Left renal pelvis (tissue), 4 donors: Measurements from ENCODE around the gene PDE2A. TPM values are rescaled to one million over a fixed set of nuclear protein-coding genes. Genes with fewer than 3 reads are reported as not detected.
A peak's percentile ranks its signal among the peaks of the same experiment; 100 is the strongest.

Source experiments
- DNase-seq, 4 donors: peaks; one replicate each; pipeline ENCODE4 v3.0.0-alpha.2; 2013; ENCODE audit warnings: low read depth in 4 of 4, low spot score in 3 of 4
- polyA plus RNA-seq, 4 donors: library from polyadenylated mRNA; unstranded; fragments of 120-200 nt; gene quantifications; one replicate each; pipeline ENCODE4 v1.2.1, GENCODE V29; 2013; ENCODE audit not compliant: insufficient read length in 4 of 4

Gene PDE2A
- polyA plus RNA-seq, 4 donors = 10.4 to 16.3 (median 13.4) TPM

DNA sequence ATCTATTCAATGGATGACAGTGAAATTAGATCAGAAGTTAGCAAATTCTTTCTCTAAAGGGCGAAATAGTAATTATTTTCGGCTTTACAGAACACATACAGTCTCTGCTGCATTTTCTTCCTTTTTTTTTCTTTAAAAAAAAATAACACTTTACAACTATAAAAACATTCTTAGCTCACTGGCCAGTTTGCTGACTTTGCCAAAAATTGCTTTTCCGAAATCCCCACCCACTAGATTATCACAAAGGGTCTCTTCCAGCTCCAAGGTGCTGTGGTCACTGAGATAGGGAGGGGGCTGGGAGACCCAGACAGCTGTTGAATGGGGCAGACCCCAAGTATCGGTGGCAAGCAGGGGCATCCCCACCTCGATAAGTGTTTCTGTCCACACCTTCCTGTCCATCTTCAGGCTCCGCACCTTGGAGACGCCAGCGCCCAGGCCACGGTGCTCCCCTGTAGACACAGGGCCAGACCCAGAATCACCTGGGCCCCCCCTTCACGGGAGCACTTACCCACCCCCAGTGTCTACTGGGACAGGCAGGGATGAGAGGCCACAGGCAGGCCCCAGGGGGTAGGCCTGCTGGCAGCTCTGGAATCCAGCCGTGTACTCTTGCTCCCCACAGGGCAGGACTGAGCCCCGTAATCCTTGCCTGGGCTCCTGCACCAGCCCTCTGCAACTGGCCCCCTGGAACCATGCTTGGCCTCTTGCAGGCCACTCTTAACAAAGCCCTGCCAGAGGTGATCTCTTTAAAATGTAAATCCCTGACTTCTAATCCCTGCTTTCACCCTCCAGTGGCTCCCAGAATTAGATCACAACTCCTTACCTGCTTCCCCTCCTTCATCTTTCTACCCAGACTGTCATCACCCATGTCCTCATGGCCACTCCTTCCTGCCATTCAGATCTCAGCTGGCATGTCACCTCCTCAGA is 31.5 kb upstream of the PDE2A start:
- DNase-seq = no peak

DNA sequence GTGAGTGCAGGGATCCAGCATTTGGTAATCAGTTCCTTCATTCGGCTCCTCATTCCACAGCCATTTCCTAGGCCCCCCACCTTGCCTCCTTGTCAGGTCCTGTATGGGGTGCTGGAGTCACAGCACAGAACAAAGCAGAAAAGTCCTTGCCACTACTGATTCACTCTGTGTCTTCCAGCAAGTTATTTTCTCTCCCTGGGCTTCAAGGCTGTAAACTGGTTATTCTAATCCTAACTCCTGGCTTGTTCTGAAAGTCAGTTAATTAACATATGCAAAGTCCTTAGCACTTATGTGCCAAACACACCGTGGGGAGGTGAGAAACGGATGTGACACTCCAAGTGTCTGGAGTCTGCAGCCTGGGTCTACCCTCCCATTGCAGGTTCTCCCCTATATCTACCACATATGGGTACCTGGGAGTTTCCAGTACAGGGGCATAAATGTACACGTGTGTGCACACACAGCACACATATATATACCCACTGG is 30.6 kb upstream of the PDE2A start:
- no peak for DNase-seq

DNA sequence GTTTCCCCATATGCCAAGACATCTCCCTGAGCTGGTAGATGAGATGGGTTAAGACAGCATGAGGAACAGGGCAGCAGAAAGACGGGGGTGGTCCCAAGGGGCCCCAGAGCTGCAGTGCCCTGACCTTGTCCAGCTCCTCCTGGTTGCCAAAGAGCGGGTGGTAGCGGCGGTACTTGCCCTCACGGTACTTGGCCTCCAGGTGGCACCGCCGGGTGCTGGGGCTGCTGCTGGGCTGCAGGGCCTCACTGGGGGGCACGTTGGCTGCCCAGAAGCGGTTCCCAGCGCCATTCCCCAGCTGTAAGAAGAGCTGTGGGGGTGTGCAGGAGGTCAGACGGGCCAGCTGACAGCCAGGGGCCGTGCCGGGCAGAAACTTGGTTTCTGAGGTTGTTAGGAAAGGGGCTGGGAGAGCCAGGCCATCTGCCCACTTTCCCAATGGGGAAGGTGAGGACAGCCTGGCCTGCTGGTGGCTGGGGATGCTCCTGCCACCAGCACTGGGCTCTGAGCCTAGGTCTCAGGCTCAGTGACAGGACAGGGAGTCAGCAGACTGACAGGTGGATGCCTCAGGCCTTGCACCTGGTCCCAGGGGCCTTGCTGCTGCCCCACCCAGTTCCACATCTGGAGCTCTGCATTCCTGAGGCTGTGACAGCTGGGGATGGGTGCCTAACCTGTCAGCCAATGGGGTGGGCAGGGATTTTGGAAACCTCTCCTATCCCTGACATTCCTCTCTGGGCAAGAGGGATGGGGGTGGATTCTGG is 30.0 kb upstream of the PDE2A start:
- DNase-seq = no peak

DNA sequence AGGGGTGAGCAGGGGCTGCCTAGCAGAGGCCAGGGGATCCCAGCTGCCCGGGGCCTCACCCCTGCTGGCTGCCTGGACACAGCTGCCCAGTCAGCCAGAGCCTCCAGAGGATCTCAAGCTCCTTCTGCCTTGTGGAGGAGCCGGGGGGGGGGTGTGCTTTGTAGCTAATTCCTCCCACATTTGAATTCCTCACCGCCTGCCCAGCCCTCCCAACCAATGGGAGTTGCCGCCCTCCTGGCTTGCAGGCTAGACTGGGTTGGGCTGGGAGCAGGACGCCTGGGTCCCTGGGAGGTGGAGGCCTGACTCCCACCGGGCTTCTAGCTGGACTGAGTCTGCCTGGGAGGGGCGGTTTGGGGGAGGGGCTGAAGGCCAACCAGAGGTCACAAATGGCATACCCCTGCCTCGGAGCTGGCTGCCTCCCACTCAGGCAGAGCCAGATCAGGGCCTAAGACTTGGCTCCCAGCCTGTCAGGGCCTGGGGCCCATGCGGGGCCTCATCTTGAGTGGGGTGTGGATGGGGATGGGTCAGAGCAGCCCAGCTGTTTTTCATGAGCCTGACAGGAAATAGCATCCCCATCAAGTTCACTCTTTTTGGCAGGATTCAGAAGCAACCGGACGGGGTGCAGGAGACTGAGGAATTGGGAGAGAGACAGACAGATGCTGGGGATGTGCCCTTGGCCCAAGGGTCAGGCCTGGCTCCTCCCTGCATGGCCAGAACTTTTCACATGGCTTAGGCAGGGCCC is 29.2 kb upstream of the PDE2A start:
- peak; percentile 65 to 75 (median 66) for DNase-seq

DNA sequence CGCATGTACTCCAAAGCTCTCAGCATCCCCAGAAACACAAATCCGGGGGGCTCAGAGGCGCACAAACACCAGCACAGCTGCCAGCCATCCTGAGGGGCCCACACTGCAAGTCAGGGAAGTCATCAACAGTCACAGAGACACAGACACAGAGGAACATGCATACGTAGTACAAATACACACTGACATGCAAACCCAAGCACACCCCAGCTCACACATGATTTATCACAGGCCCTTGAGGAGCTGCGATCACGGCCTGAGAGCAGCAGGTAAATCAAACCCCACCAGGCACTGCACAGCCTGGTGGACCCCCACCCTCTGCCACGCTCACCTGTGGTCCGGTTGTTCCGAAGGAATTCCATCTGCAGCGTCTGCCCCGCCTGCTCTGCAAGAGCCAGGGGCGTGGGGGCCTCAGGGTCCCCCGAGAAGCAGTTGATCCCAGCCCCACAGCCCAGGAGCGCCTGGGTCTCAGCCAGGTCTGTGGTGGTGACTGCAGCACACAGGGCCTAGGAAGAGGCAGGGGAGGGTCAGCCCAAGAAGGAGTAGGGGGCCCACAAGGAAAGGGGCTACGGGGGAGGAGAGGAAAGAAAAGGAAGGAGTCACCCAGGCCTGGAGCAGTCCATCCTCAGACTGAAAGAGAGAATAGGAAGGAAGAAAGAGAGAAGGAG is 28.5 kb upstream of the PDE2A start:
- no peak for DNase-seq

DNA sequence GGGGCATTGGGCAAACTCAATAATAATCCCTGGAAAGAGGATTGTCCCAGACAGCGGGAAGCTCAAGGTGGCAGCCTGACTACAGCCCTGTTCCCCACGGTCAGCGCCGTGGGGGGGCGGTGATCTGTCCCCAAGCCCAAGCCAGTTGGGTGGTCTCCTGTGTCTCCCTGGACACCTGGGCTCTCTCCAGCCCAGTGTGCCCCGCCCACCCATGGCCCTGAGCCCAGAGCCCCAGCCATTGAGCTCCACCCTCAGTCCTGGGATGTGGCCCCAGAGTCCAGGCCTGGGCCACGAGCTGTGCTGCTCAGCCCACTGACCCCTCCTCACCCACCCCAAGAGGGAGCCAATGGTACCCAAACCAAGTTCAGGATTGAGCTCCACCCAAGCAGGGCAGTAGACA is 27.9 kb upstream of the PDE2A start:
- no peak for DNase-seq

DNA sequence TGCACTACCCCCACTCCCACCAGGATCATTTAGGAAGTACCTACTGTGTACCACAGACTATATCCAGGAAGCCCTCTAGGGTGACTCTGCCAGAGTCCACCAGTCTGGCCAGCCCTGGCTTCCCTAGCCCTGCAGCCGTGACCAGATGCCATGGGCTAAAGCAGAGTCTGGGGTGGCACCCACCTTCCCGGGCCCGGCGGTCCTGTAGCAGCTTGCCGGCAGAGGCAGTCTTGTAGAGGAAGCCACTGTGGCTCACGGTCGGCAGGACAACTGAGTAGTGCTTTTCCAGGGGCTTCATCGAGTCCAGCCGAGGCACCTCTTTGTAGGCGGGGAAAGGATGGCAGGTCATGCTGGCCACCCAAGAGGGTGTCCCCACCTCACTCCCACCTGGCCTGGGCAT is 27.2 kb upstream of the PDE2A start:
- no peak for DNase-seq

DNA sequence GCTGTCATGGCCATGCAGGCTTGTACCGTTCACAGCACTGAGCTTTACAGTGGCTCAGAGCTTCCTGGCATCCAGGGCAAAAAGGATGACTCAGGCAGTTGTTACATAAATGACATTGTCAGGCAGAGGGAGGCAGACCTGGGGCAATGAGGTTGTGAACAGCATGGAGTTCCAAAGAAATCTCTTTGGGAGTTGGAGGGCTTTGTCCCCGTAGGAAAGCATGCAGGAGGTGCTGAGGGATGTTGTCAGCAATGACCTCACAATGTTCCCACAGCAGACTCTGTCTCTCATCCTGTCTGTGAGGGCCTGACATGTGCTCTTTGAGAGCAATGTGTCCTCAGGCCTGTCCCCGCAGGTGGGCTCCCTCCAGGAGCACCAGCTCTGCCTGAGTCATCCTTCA is 25.9 kb upstream of the PDE2A start:
- DNase-seq = no peak

GRCh38 chr11:72697814-72698213 is 23.6 kb upstream of the PDE2A start:
- DNase-seq = no peak

DNA sequence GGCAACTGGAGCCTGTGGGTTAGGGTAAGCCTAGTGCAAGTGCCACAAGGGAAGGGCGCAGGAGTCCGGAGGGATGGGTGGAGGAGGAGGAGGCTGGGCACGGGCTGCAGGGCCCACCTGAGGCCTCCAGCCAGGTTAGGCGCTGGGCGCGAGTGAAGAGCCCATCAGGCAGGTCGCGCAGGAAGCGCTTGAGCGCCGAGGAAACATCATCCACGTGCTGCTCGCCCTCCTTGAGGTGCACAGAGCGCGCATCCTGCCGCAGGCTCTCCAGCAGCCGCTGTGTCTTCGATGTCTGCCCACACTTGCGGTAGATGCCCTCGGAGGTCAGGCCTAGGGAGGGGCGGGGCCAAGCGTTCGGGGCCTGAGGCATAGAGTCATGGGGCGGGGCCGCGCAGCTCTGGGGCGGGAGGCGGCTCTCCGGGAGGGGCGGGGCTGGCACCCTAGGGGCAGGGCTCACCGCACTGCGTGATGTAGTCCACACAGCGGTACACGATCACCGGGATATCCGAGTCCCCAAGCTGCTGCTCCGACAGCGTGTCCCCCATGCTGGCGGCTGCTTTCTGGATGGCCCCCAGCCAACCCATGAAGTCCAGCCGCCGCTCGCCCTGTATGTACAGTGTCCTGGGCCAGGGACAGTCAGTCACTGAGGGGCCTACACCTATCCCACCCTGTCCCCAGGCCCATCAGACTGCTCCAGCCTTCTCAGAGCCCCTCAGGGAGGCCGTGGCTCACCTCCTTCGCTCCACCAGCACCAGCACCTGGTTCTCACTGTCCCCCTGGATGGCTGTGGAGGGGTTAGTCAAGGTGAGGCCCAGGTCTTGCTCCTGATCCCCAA is 22.9 kb upstream of the PDE2A start:
- no peak for DNase-seq

GRCh38 chr11:72695354-72695753 is 21.1 kb upstream of the PDE2A start:
- no peak for DNase-seq

GRCh38 chr11:72693271-72693968 is 19.2 kb upstream of the PDE2A start:
- no peak for DNase-seq

DNA sequence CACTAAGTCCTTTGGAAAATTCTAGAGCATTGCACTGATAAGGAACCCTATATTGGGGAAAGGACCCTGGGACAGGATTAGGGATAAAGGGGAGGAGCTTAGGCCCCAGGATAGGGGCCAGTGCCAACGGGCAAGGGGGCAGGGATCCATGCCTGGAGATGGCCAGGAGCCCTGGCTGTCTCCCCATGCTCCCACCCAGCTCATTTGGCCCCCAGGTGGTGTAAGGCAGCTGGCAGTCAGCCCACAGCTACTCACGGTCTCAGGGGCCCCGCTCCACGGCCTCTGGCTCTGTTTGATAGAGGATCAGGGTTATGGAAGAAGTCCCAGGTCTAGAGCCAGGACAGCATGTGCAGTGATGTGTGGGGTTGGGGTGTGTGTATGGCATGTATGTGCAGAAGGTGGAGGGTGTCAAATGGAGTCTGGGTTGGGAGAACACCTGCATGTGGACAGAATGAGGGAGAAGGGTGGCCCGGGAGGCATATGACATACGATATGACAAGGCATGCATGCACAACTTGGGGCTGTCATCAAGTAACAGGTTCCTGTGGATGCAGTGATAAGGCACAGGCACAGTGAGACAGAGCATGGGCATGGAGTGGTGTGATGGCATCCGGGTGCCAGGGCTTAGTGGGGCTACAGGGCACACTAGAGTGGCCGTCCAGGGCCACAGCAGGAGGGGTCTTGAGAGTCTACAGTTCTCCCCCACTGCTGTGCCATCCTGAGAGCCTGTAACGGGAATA is 18.4 kb upstream of the PDE2A start:
- DNase-seq = no peak

- no peak for DNase-seq
These were observed 15.9 kb upstream of the PDE2A start for GRCh38 chr11:72690166-72690565.

DNA sequence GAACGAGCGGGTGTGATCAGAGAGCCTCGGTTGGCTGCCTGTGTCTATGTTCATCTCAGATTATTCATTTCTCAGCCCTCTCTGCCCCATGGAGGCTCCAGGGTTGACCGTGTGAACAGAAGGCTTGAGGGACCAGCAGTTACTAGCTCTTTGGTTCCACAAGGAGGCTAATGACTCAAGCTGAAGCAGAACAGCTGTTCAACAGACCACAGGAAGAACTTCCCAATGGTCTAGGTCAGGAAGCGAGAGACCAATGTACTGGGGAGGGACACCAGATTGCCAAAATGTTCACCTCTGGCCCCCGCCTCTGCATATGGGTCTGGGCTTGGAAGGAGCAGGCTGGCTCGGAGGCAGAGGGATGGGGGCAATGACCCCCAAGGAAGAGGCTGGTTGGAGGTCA is 14.7 kb upstream of the PDE2A start:
- no peak for DNase-seq

DNA sequence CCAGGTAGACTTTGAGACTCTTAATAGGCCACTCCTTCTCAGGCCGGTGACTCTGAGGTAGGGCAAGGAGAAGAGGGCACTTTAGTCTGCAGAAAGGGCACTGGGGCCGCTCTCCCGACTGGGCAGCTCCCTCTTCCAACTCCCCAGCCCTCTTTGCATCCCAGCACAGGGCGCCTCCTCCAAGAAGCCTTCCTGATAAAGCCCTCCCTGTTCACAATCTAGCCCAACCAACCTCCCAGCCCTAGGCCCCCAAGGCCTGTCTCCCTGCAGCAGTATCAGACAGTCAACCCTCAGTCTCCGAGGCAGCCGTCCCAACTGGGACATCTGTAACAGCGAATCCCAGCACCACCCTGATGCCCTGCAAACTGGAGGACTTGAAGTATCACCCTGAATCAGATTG is 14.3 kb upstream of the PDE2A start:
- DNase-seq = no peak

DNA sequence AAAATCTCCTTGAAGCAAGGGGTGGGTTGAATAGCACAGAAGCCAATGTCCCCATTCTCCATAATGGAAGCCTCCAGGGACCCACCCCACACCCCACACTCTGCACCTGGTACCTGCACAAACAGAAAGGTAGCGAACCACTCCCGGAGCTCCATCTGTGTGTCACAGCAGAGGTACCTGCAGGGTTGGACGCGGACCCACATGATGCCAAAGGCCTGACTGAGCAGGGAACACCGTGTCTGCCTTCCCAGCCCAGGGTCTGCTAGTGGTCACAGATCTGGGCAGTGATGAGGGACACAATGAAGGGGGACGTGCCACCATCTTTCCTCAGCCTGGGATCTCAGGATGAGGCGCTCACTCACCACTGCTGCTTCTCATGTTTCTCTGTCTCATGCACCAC is 13.1 kb upstream of the PDE2A start:
- no peak for DNase-seq

- no peak for DNase-seq
These were observed 12.5 kb upstream of the PDE2A start for GRCh38 chr11:72686639-72687220.
